Activated CD4-positive, alpha-beta T cell treated with anti-CD3 and anti-CD28 coated beads, Interleukin-2, Interleukin-6, amounts not matched to agents 100 ng/mL and 50 ng/mL, durations not matched to agents 16 hours and 8 hours (primary cell): ENCODE measurements around the gene GALNS.
"Not testable (repeated sequence)": the region's sequence is repeated elsewhere in the genome, so short reads cannot be mapped to it uniquely, and the experiment has no call there.

Source experiments
- DNase-seq: peaks from one replicate; pipeline ENCODE4 v3.0.0-alpha.2; 2020

GALNS gene, protein sequence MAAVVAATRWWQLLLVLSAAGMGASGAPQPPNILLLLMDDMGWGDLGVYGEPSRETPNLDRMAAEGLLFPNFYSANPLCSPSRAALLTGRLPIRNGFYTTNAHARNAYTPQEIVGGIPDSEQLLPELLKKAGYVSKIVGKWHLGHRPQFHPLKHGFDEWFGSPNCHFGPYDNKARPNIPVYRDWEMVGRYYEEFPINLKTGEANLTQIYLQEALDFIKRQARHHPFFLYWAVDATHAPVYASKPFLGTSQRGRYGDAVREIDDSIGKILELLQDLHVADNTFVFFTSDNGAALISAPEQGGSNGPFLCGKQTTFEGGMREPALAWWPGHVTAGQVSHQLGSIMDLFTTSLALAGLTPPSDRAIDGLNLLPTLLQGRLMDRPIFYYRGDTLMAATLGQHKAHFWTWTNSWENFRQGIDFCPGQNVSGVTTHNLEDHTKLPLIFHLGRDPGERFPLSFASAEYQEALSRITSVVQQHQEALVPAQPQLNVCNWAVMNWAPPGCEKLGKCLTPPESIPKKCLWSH

GRCh38 chr16:88856828-88857727 is at the start of gene GALNS, which contains the start of gene TRAPPC2L:
TSS of gene GALNS (minus strand) at chr16:88856947. CDS start at chr16:88856877, 70 bp downstream.
TSS of gene TRAPPC2L (plus strand) at chr16:88857127. CDS start at chr16:88857151, 24 bp downstream.
- DNase-seq, result peak; percentile 99

- no peak for DNase-seq
Measured at GRCh38 chr16:88906020-88906419, 49.3 kb upstream of the GALNS start.

- DNase-seq, result peak; percentile 18
Measured at GRCh38 chr16:88905563-88905962, 48.8 kb upstream of the GALNS start.

DNA sequence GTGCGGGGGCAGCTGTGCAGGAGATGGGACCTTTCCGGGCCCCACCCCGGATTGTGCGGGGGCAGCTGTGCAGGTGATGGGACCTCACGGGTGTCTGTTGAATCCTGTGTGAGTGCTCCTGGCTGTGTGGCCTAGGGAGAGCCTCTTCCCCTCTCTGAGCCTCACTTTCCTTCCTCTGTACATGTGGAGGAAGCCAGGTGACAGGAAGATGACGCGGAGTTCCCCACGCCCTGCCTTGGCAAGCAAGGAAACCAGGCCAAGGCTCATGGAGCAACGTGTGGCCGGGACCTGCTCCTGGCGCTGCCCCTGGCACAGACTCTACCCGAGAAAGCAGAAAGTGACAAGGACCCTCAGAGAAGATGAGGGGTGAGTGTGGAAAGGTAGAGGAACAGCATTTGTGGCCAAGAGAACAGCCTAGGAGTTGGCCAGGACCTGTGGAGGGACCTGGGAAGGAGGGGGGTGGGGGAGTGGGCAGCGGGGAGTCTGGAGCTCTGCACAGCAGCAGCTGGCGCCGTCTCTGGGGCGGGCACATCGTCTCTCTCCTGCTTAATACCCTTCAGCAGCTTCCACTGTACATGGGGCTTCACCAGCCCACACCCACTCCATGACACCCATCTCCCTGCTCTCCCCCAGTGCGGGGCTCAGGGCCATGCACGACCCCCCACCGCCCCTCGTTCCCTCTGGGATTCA is 48.1 kb upstream of the GALNS start:
- no peak for DNase-seq

GRCh38 chr16:88903267-88903666 is 46.5 kb upstream of the GALNS start:
- no peak for DNase-seq

DNA sequence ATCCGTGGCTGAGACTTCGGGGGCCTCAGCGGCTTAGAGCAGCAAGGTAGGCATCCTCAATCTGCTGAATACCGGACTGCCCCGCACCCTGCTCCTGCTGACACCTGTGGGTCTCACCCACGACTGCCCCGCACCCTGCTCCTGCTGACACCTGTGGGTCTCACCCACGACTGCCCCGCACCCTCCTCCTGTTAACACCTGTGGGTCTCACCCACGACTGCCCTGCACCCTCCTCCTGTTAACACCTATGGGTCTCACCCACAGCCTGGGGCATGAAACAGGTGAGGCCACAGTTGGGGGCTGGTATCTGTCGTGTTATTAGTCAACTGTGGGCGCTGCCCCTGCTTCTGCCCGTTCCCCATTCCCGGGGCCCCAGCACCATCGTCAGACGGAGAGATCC is 46.0 kb upstream of the GALNS start:
- no peak for DNase-seq

- no peak for DNase-seq
Measured at GRCh38 chr16:88901718-88902337, 45.1 kb upstream of the GALNS start.

GRCh38 chr16:88900662-88901052 is 43.9 kb upstream of the GALNS start:
- no peak for DNase-seq

- no peak for DNase-seq
Measured at GRCh38 chr16:88899901-88900661, 43.3 kb upstream of the GALNS start.

GRCh38 chr16:88897696-88898425 is 41.1 kb upstream of the GALNS start:
- no peak for DNase-seq

DNA sequence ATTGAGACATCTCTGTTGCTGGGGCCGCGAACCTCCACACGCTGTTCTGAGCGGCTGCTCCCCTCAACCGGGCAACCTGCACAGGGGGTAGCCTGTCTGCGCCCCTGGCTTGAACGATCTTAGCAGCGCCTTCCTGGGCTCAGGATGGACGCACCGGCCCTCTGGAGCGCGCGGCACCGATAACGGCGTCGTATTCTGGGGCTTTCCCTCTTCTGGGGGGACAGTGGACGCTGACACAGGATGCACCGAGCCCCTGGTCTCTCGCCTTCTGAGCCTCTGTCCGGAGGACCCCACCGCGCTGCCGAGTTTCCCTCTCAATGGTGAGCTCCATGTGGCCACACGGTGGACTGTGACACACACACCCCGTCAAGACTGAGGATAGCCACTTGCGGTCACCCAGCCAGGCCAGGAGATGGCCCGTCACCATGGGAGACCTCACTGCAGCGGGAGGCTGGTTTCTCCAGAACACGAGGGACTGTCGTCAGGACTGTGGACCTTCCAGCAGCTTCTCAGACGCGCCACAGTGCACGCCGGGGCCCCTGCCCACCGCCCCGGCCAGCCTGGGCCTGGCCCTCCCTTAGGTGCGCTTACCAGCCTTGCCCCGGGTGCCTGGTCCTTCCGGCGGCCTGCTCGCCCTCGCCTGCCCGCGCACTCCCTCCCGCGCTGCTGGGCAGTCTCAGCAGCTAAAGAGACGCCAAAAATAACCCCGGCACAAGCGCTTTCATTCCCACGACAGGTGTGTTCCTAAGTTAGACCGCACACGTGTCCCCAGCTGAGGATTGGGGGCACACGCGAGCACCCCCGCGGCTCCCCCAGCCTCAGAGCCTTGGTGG is 39.7 kb upstream of the GALNS start:
- no peak for DNase-seq

GRCh38 chr16:88895335-88895734 is 38.6 kb upstream of the GALNS start:
- DNase-seq, result no peak

GRCh38 chr16:88894681-88895300 is 38.0 kb upstream of the GALNS start:
- no peak for DNase-seq

DNA sequence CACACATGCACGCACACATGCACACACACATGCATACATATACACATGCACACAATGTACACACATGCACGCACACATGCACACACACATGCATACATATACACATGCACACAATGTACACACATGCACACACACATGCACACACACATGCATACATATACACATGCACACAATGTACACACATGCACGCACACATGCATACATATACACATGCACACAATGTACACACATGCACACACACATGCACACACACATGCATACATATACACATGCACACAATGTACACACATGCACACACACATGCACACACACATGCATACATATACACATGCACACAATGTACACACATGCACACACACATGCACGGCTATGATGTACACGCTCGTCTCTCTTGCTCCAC is 37.5 kb upstream of the GALNS start:
- DNase-seq, result not testable (repeated sequence)

GRCh38 chr16:88893127-88893968 is 36.6 kb upstream of the GALNS start:
- DNase-seq, result no peak

GRCh38 chr16:88892065-88892464 is 35.3 kb upstream of the GALNS start:
- no peak for DNase-seq

DNA sequence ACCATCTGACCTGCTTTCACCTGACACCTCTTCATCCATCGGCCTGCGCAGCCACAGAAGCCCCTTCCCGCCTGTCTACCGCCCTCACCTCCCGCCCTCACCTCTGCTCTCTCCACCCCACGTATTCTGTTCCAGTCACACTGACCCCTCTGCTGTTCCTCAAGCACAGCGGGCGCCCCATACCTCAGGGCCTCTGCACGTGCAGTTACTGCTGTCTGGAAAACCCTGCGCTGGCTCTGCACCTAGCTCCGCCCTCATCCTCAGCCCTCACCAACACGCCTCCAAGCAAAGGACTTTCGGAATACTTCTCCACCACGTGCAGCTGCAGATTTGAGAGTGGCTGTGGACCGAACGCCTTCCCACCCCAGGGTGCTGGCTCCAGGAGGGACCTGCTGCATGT is 34.3 kb upstream of the GALNS start:
- DNase-seq, result no peak

DNA sequence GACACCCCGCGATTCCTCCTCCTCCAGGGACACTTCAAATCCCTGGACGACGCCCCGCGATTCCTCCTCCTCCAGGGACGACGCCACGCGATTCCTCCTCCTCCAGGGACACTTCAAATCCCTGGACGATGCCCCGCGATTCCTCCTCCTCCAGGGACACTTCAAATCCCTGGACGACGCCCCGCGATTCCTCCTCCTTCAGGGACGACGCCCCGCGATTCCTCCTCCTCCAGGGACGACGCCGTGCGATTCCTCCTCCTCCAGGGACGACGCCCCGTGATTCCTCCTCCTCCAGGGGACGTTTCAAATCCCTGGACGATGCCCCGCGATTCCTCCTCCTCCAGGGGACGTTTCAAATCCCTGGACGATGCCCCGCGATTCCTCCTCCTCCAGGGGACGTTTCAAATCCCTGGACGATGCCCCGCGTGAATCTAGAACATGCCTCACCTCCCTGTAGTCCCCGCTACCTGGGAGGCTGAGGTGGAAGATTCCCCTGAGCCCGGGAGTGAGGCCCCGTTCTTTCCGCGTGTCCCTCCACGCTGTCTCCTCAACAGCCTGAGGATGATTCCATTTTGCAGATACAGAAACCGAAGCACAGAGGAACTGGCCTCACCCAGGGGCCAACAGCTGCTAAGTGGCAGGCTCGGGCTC is 33.1 kb upstream of the GALNS start:
- DNase-seq, result not testable (repeated sequence)
